WTC11 (cell line): ENCODE data around the gene CCL25. TPM values are rescaled to one million over a fixed set of nuclear protein-coding genes. Genes with fewer than 3 reads are reported as not detected.

Source experiments
- ATAC-seq: fragments of 200-7000 bp; cut with Tn5 transposase; 2 replicates; pipeline ENCODE4 v1.10.0; 2021; ENCODE audit warnings: mild to moderate bottlenecking, moderate library complexity
- CTCF ChIA-PET: fragments of 300-600 bp; sonication (Branson Sonifier 250); formaldehyde crosslinking; loops from one replicate; lab custom pipeline; 2021; ENCODE audit warnings: antibody characterized with exemption; lab: Charles Lee
- POLR2A ChIA-PET: fragments of 350-600 bp; sonication (Branson Sonifier 250); formaldehyde crosslinking; loops from one replicate; lab custom pipeline; 2021; ENCODE audit warnings: antibody characterized with exemption; lab: Charles Lee
- DNase-seq: peaks from one replicate; pipeline ENCODE4 v3.0.0; 2021; ENCODE audit warnings: low spot score
- H3K27ac Mint-ChIP-seq: 2 replicates; pipeline ENCODE4 v1.8.0; 2021; ENCODE audit warnings: mixed read lengths
- H3K27me3 Mint-ChIP-seq: 2 replicates; pipeline ENCODE4 v1.8.0; 2021; ENCODE audit warnings: low read depth, mild to moderate bottlenecking, moderate library complexity, mixed read lengths
- H3K36me3 Mint-ChIP-seq: 2 replicates; pipeline ENCODE4 v1.8.0; 2021; ENCODE audit warnings: mixed read lengths
- H3K4me1 Mint-ChIP-seq: 2 replicates; pipeline ENCODE4 v1.8.0; 2022; ENCODE audit warnings: mixed read lengths
- H3K4me3 Mint-ChIP-seq: 2 replicates; pipeline ENCODE4 v1.8.0; 2021; ENCODE audit warnings: mild to moderate bottlenecking, moderate library complexity, mixed read lengths
- H3K9me3 Mint-ChIP-seq: 2 replicates; pipeline ENCODE4 v1.8.0; 2021; ENCODE audit warnings: mixed read lengths
- ATF3 ChIP-seq: sonication (generic); formaldehyde crosslinking; conservative IDR thresholded peaks from 2 replicates; pipeline ENCODE4 v1.8.1; 2022; ENCODE audit warnings: mild to moderate bottlenecking, missing genetic modification reagents
- CBFB ChIP-seq: sonication (generic); formaldehyde crosslinking; IDR thresholded peaks from 2 replicates; pipeline ENCODE4 v1.8.1; 2022; ENCODE audit warnings: mild to moderate bottlenecking, low read depth, missing genetic modification reagents
- E2F4 ChIP-seq: sonication (generic); formaldehyde crosslinking; IDR thresholded peaks from 2 replicates; pipeline ENCODE4 v1.8.1; 2022; ENCODE audit warnings: low read depth, mild to moderate bottlenecking, moderate library complexity, missing genetic modification reagents, borderline replicate concordance
- ELF4 ChIP-seq: sonication (generic); formaldehyde crosslinking; IDR thresholded peaks from 2 replicates; pipeline ENCODE4 v1.8.1; 2022; ENCODE audit warnings: low read depth, mild to moderate bottlenecking, moderate library complexity, missing genetic modification reagents
- FOXK1 ChIP-seq: sonication (generic); formaldehyde crosslinking; IDR thresholded peaks from 2 replicates; pipeline ENCODE4 v1.8.0; 2022; ENCODE audit warnings: mild to moderate bottlenecking, moderate library complexity, missing genetic modification reagents
- FOXP1 ChIP-seq: sonication (generic); formaldehyde crosslinking; IDR thresholded peaks from 2 replicates; pipeline ENCODE4 v1.8.0; 2022; ENCODE audit warnings: missing genetic modification reagents, mild to moderate bottlenecking, moderate library complexity, borderline replicate concordance
- GABPB1 ChIP-seq: sonication (generic); formaldehyde crosslinking; IDR thresholded peaks from 2 replicates; pipeline ENCODE4 v1.8.1; 2023; ENCODE audit warnings: mild to moderate bottlenecking, missing genetic modification reagents
- GTF2I ChIP-seq: fragments of 250-450 bp; sonication (Bioruptor Pico); conservative IDR thresholded peaks from 2 replicates; pipeline ENCODE4 v1.4.0; 2021; ENCODE audit warnings: mild to moderate bottlenecking
- HMGXB4 ChIP-seq: sonication (generic); formaldehyde crosslinking; IDR thresholded peaks from 2 replicates; pipeline ENCODE4 v1.8.1; 2023; ENCODE audit warnings: mild to moderate bottlenecking, moderate library complexity, missing genetic modification reagents
- IRF2 ChIP-seq: sonication (generic); formaldehyde crosslinking; IDR thresholded peaks from 2 replicates; pipeline ENCODE4 v1.8.0; 2022; ENCODE audit warnings: low read depth, missing genetic modification reagents, borderline replicate concordance
- MXD4 ChIP-seq: fragments of 250-450 bp; sonication (Bioruptor Pico); IDR thresholded peaks from 2 replicates; pipeline ENCODE4 v1.8.0; 2021; ENCODE audit warnings: mild to moderate bottlenecking, moderate library complexity, borderline replicate concordance
- MYBL2 ChIP-seq: sonication (generic); formaldehyde crosslinking; IDR thresholded peaks from 2 replicates; pipeline ENCODE4 v1.8.1; 2023; ENCODE audit warnings: mild to moderate bottlenecking, moderate library complexity, missing genetic modification reagents
- NFYB ChIP-seq: sonication (generic); formaldehyde crosslinking; conservative IDR thresholded peaks from 2 replicates; pipeline ENCODE4 v1.8.0; 2022; ENCODE audit warnings: low read depth, missing genetic modification reagents
- SMAD4 ChIP-seq: sonication (generic); formaldehyde crosslinking; IDR thresholded peaks from 2 replicates; pipeline ENCODE4 v1.8.0; 2022; ENCODE audit warnings: mild to moderate bottlenecking, missing genetic modification reagents
- ZNF671 ChIP-seq: fragments of 250-450 bp; sonication (Bioruptor Pico); IDR thresholded peaks from 2 replicates; pipeline ENCODE4 v1.8.0; 2021; ENCODE audit warnings: mild to moderate bottlenecking
- total RNA-seq: library from RNA; stranded (reverse); gene quantifications from 3 replicates; pipeline ENCODE4 v1.2.3, GENCODE V29; 2021
- TF ChIP-seq, protein P1 (sequence below): sonication (generic); formaldehyde crosslinking; IDR thresholded peaks from 2 replicates; pipeline ENCODE4 v1.8.1; 2023; ENCODE audit warnings: mild to moderate bottlenecking, missing genetic modification reagents
- TF ChIP-seq, protein P2 (sequence below): fragments of 250-450 bp; sonication (Bioruptor Pico); IDR thresholded peaks from 2 replicates; pipeline ENCODE4 v1.9.0; 2021; ENCODE audit warnings: moderate library complexity, mild to moderate bottlenecking, inconsistent platforms, borderline replicate concordance
- TF ChIP-seq, protein P3 (sequence below): sonication (generic); formaldehyde crosslinking; IDR thresholded peaks from 2 replicates; pipeline ENCODE4 v1.8.0; 2023; ENCODE audit warnings: missing genetic modification reagents, mild to moderate bottlenecking, borderline replicate concordance
- TF ChIP-seq, protein P4 (sequence below): sonication (generic); formaldehyde crosslinking; IDR thresholded peaks from 2 replicates; pipeline ENCODE4 v1.8.0; 2023; ENCODE audit warnings: missing genetic modification reagents

CCL25 gene
- total RNA-seq, 1 experiment from 2014 or later = not detected

- ChIA-PET CTCF (interaction anchor here (0.7 kb wide), 2 partner anchors 197 to 216 kb away, joined by 3 read pairs; partner anchors contain the start of gene LRRC8E), POLR2A (interaction anchor here (0.6 kb wide), 1 partner anchor 31 kb away, joined by 6 read pairs; no protein-coding TSS in a partner anchor)
- ATAC-seq (no peak), DNase-seq (no peak)
- no peaks in the 10 kb centered on the region for H3K9me3 Mint-ChIP-seq
- peaks cover 4% of the 10 kb centered on the region; the same call in 1 of the 2 replicates for H3K4me1 Mint-ChIP-seq
- H3K27ac Mint-ChIP-seq = no peak overlapping the region
- peak; percentile 77 for TF ChIP-seq GABPB1 (CRISPR knock-in tag)
- TF ChIP-seq SMAD4 (CRISPR knock-in tag) = no peak
- peaks cover 28% of the 10 kb centered on the region for H3K36me3 Mint-ChIP-seq
- no peak overlapping the region for H3K4me3 Mint-ChIP-seq
- H3K27me3 Mint-ChIP-seq = no peaks in the 10 kb centered on the region; the same call in 1 of the 2 replicates
Measured at GRCh38 chr19:8085598-8086408, 33.2 kb downstream of the CCL25 start.

DNA sequence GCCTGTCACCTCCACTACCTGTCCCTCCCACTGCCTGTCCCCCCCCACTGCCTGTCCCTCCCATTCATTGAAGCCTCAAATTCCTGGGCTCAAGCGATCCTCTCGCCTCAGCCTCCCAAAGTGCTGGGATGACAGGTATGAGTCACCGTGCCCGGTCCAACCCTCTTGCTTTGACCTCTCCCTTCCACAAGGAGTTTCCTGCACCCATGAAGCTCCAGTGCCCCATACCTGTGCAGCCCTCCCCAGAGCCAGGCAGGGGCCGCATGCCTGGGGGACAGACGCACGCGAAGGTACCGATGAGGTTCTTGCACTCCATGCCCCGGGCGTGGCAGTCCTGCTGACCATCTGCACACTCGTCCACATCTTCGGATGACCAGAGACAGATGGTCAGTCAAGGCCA is 34.3 kb downstream of the CCL25 start:
- no peak for ATAC-seq
- Mint-ChIP-seq H3K4me1 (peaks cover 3% of the 10 kb centered on the region; the same call in 1 of the 2 replicates), H3K27me3 (no peaks in the 10 kb centered on the region; the same call in 1 of the 2 replicates), H3K36me3 (peaks cover 32% of the 10 kb centered on the region), H3K4me3 (no peak overlapping the region), H3K9me3 (no peaks in the 10 kb centered on the region), H3K27ac (no peak overlapping the region)
- CTCF ChIA-PET = no interaction called here
- POLR2A ChIA-PET = no interaction called here
- no peak for DNase-seq
- TF ChIP-seq E2F4 (CRISPR knock-in tag) (0 out of 2 replicates have a peak, but pooled peaks have one; percentile 42), ATF3 (CRISPR knock-in tag) (no peak)
- TF ChIP-seq, all 79 proteins: peak for 1

- peaks cover 38% of the 10 kb centered on the region for H3K36me3 Mint-ChIP-seq
- ATAC-seq (no peak), DNase-seq (no peak)
- ChIA-PET POLR2A (interaction anchor here (0.7 kb wide), 1 partner anchor 27 kb away, joined by 7 read pairs; no protein-coding TSS in a partner anchor), CTCF (interaction anchor here (0.7 kb wide), 1 partner anchor 19 kb away, joined by 3 read pairs; no protein-coding TSS in a partner anchor)
- no peaks in the 10 kb centered on the region; the same call in 1 of the 2 replicates for H3K27me3 Mint-ChIP-seq
- H3K27ac Mint-ChIP-seq = no peak overlapping the region
- H3K4me1 Mint-ChIP-seq = no peaks in the 10 kb centered on the region
- no peak overlapping the region for H3K4me3 Mint-ChIP-seq
- no peaks in the 10 kb centered on the region for H3K9me3 Mint-ChIP-seq
- TF ChIP-seq, protein P1, sequence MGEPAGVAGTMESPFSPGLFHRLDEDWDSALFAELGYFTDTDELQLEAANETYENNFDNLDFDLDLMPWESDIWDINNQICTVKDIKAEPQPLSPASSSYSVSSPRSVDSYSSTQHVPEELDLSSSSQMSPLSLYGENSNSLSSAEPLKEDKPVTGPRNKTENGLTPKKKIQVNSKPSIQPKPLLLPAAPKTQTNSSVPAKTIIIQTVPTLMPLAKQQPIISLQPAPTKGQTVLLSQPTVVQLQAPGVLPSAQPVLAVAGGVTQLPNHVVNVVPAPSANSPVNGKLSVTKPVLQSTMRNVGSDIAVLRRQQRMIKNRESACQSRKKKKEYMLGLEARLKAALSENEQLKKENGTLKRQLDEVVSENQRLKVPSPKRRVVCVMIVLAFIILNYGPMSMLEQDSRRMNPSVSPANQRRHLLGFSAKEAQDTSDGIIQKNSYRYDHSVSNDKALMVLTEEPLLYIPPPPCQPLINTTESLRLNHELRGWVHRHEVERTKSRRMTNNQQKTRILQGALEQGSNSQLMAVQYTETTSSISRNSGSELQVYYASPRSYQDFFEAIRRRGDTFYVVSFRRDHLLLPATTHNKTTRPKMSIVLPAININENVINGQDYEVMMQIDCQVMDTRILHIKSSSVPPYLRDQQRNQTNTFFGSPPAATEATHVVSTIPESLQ (CRISPR knock-in tag) = no peak
- TF ChIP-seq CBFB (CRISPR knock-in tag) (no peak), MXD4 (CRISPR knock-in tag) (no peak), ZNF671 (no peak), IRF2 (CRISPR knock-in tag) (no peak), MYBL2 (CRISPR knock-in tag) (no peak), FOXP1 (CRISPR knock-in tag) (no peak), HMGXB4 (CRISPR knock-in tag) (no peak), GTF2I (CRISPR knock-in tag) (no peak), ELF4 (CRISPR knock-in tag) (no peak), FOXK1 (CRISPR knock-in tag) (no peak), NFYB (no peak)
- TF ChIP-seq, protein P2, sequence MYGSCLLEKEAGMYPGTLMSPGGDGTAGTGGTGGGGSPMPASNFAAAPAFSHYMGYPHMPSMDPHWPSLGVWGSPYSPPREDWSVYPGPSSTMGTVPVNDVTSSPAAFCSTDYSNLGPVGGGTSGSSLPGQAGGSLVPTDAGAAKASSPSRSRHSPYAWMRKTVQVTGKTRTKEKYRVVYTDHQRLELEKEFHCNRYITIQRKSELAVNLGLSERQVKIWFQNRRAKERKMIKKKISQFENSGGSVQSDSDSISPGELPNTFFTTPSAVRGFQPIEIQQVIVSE = no peak
- TF ChIP-seq, protein P3, sequence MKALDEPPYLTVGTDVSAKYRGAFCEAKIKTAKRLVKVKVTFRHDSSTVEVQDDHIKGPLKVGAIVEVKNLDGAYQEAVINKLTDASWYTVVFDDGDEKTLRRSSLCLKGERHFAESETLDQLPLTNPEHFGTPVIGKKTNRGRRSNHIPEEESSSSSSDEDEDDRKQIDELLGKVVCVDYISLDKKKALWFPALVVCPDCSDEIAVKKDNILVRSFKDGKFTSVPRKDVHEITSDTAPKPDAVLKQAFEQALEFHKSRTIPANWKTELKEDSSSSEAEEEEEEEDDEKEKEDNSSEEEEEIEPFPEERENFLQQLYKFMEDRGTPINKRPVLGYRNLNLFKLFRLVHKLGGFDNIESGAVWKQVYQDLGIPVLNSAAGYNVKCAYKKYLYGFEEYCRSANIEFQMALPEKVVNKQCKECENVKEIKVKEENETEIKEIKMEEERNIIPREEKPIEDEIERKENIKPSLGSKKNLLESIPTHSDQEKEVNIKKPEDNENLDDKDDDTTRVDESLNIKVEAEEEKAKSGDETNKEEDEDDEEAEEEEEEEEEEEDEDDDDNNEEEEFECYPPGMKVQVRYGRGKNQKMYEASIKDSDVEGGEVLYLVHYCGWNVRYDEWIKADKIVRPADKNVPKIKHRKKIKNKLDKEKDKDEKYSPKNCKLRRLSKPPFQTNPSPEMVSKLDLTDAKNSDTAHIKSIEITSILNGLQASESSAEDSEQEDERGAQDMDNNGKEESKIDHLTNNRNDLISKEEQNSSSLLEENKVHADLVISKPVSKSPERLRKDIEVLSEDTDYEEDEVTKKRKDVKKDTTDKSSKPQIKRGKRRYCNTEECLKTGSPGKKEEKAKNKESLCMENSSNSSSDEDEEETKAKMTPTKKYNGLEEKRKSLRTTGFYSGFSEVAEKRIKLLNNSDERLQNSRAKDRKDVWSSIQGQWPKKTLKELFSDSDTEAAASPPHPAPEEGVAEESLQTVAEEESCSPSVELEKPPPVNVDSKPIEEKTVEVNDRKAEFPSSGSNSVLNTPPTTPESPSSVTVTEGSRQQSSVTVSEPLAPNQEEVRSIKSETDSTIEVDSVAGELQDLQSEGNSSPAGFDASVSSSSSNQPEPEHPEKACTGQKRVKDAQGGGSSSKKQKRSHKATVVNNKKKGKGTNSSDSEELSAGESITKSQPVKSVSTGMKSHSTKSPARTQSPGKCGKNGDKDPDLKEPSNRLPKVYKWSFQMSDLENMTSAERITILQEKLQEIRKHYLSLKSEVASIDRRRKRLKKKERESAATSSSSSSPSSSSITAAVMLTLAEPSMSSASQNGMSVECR (CRISPR knock-in tag) = no peak
- TF ChIP-seq, protein P4, sequence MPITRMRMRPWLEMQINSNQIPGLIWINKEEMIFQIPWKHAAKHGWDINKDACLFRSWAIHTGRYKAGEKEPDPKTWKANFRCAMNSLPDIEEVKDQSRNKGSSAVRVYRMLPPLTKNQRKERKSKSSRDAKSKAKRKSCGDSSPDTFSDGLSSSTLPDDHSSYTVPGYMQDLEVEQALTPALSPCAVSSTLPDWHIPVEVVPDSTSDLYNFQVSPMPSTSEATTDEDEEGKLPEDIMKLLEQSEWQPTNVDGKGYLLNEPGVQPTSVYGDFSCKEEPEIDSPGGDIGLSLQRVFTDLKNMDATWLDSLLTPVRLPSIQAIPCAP (CRISPR knock-in tag) = no peak
Measured at GRCh38 chr19:8087876-8088275, 35.3 kb downstream of the CCL25 start.
